G401 (cell line): ENCODE measurements around the gene UFD1. TPM values are rescaled to one million over a fixed set of nuclear protein-coding genes. Genes with fewer than 3 reads are reported as not detected.
"Not testable (repeated sequence)": the region's sequence is repeated elsewhere in the genome, so short reads cannot be mapped to it uniquely, and the experiment has no call there.

Source experiments
- DNase-seq: peaks from one replicate; pipeline ENCODE4 v3.0.0-alpha.2; 2015; ENCODE audit warnings: low spot score
- in situ Hi-C: cut with HindIII; loops from 2 replicates; pipeline ENCODE4 v1.10.0; 2016; ENCODE audit warnings: low sequenced_read_pairs, mixed read lengths
- total RNA-seq: library from RNA; depleted of rRNA; stranded (reverse); fragments of >200 nt; shearing (Covaris generic); gene quantifications from 2 replicates; pipeline ENCODE4 v1.2.3, GENCODE V29; 2014

The UFD1 gene
- total RNA-seq, 1 experiment from 2014 or later = 74.1 TPM

DNA sequence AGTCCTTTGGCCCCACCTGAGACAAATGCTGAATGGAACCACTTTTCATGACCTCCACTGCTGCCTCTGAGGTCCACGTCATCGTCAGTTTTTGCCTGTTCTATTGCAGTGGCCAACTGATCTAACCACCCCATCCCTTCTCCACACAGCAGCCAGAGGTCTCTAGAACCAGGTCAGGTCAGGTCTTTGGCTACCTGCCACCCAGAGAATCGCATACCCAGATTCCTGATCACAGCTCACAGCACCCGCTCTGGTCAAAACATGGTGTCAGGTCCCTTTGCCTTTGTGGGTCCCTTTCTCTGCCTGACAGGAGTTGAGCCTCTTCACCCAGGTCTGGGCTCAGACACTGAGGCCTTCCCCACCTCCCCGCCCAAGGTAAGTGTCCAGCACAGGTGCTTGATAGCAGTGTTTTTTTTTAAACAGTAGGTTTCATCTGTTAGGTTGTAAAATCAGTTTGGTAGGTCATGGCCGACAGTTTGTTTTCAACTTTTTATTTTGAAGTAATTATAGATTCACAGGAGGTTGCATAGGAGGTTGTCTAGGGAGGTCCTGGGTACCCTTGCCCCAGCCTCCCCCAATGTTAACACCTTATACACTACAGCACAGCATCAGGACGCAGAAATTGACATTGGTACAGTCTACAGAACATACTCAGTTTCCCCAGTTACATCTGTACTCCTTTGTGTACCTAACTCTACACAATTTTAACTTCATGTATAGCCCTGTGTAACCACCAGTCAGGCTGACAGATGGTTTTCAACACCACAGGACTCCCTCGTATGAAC lies 38.4 kb downstream of the UFD1 start:
- in situ Hi-C loops = no loop called here
- no peak for DNase-seq

DNA sequence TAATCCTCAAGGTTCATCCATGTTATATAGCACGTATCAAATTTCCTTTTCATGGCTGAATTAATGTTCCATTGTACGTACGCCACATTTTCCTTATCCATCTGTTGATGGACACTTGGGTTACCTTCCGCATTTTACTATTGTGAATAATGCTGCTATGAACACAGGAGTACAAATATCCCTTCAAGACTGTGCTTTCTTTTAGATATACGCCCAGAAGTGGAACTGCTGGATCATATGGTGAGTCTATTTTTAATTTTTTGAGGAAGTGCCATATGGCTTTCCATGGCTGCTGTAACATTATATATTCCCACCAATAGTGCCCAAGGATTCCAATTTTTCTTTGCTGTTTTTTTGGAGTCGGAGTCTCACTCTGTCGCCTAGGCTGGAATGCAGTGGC lies 40.7 kb downstream of the UFD1 start:
- in situ Hi-C loops = no loop called here
- DNase-seq = no peak

GRCh38 chr22:19436444-19437161 lies 42.4 kb downstream of the UFD1 start:
- DNase-seq, in situ Hi-C loops: not testable (repeated sequence)

DNA sequence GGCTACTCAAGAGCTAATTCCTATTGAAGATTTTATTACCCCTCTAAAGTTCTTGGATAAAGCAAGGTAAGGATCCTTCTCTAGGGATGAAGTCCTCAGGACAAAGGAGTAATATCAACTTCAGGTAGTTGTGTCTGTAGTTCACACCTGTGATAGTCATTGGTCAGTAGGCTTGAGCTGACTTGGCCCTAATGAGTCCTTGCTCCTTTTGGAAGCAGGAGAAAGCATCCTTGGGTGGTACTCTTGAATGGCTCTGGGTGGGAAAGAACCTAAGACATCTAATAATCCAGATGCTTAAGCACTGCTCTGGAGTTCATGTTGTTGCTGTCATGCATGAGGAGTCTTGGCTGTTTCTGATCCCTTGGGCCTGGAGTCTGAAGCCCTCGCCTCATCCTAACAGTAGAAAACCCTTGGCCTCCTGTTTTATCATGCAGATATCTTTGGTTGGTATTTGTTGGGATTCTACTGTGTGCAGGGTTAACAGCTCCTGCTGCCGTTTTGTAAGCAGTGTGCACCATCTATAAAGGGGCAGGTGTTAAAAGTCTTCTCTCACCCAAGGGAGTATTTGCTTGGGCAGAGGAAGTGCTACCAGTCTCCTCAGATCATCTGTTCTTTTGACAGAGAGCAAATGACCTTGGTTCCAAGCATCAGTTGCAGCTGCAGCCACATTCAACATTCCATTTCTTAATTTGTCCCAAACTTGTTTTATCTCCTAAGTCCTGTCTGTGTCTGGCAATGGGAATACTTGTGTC lies 44.0 kb downstream of the UFD1 start:
- no peak for DNase-seq
- in situ Hi-C loops = no loop called here

- in situ Hi-C loops = no loop called here
- no peak for DNase-seq
Observed at GRCh38 chr22:19434401-19434800, 44.6 kb downstream of the UFD1 start.

DNA sequence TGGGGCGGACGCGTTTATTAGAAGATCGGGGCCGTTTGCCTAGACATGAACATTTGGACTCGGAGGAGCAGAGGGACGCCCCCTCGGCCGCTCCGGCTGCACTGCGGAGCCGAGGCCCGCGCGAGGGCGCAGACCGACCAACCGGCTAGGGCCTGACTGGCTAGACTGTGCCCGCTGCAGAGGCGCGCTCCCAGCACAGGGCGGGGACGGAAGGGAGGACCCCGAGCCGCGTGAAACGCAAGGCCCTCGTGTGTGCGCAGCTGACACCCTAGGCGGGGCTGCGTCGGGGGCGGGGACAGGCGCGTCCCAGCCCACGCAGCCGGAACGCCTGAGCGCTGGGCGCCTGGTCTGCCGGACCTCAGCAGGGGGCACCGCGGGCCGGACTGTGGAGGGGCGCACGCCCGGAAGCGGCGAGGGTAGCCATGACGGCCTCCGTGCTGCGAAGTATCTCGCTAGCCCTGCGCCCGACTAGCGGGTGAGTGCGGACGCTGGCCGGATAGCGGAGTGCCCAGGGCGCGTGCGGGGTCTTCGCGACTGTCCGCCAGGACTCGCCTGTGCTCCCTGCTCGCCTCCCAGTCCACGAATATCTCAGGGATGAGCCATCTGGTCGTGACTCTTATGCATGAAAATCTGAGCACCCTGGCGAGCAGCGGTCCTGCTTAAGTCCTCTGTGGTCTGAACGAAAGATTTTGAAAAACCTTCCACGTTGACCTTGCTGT lies 46.7 kb downstream of the UFD1 start, which contains the start of gene MRPL40:
Gene MRPL40 (plus strand): TSS at position 413 of the 719 bp plus-strand sequence. CDS start 10 bp downstream, at position 423.
- in situ Hi-C loops = no loop called here
- peak; percentile 92 for DNase-seq

DNA sequence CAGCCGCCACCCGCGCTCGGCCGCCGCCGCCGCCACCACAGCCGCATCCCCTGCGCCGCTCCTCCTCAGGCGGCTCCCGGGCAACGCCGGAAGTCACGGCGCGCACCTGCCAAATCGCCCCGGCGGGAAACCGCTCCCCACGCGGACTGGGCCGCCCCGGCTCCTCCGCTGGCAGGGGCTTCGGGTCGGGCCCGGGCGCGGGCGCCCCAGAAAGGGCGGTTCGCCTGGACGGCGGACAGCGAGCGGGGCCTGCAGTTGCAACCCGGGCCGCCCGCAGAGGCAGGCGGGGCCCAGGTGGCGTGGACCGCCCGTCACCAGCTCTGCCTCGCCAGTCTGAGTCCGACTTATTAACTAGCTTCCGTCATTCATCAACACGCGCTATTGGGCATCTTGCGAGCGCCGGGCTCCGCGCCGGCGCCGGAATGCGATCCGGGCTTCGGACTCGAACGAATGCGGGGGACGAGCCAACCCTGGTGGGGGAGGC lies 47.3 kb downstream of the UFD1 start, which contains the start of gene HIRA:
Gene HIRA (minus strand): TSS at position 85 of the 484 bp plus-strand sequence. CDS start 257 bp downstream, outside the sequence.
- DNase-seq = peak; percentile 82
- in situ Hi-C loops = no loop called here

DNA sequence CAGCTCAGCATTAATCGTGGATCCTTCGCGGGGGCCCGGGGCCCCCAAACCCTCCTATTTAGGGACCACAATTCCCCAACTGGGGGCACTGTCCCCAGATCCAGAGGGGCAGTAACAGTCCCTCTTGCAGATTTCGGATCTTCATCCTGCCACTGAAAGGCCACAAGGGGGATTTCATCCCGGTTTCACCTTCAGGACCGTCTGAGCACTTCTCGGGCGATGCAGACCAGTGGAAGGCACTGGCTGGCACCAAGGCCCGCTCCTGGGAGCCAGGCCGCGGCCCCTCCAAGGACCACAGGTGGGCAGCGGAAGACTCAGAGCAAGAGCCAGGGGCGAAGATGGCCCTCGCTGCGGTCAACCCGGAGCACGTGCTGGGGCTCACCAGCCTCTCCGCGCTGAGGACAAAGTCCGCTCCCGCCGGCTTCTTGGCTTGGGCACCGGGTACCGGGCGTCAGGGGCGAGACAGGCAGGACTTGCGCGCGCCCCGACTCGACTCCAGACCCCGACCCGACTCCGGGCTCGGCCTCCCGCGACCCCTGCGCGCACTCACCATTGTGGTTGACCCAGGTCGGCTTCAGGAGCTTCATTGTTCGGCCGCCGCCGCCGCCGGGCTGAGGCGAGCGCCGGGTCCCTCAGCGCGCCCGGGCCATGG lies 48.0 kb downstream of the UFD1 start:
- in situ Hi-C loops = no loop called here
- peak; percentile 29 for DNase-seq

GRCh38 chr22:19429950-19430889 lies 48.8 kb downstream of the UFD1 start:
- no peak for DNase-seq
- in situ Hi-C loops = no loop called here

- peak; percentile 20 for DNase-seq
- in situ Hi-C loops = no loop called here
Observed at GRCh38 chr22:19424186-19424500, 54.9 kb downstream of the UFD1 start.

- peak; percentile 10 for DNase-seq
- in situ Hi-C loops = no loop called here
Observed at GRCh38 chr22:19422440-19423301, 56.3 kb downstream of the UFD1 start.

- in situ Hi-C loops = no loop called here
- no peak for DNase-seq
Observed at GRCh38 chr22:19420321-19420720, 58.7 kb downstream of the UFD1 start.

DNA sequence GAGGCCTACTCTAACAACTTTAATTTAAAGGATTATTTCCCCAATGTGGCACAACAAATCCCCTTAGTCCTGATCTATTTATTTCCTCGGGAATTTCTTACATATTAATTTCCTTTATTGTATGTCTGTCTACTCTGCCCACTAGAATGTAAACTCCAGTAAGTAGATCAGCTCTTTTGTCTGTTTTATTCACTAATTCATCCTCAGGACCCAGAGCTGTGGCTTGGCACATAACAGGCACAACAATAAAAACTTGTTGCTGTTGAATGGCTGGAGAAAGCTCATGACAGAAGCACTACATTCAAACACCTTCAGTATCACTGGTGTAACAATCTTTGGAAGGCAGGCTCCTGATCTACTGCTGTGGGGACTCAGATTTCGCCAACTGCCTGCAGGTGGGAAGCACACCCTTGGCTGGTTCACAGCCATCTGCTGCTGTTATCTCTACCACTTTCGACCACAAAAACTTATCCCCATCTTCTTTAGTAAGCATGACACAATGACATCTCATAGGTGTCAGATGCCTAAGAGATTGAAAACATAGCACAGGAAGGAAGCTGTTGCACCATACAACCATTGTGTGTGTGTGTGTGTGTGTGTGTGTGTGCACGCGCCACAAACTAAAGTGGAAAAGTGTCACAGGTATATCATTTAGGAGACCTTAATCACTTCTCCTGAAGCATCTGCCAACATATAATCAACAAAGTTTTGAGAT lies 59.4 kb downstream of the UFD1 start:
- peak; percentile 60 for DNase-seq
- in situ Hi-C loops = no loop called here

GRCh38 chr22:19419086-19419463 lies 59.9 kb downstream of the UFD1 start:
- DNase-seq = no peak
- in situ Hi-C loops = no loop called here

DNA sequence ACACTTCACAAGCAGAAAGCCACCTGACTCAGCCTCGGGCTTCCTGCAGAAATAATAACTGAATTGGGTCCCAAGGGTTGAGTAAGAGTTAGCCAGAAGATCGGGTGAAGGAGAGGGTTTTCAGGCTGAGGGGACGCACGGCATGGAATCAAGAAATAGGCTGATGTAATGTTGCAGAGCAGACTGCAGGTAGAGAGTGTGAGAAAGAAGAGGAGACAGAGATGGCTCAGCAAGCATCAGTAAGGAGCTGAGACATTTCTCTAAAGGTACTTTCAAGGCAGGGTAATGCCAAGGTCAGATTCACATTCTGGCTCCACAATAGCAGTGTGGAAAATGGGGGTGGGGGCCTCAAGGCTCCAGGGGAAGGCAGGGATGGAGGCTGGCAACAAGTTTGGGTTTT lies 66.1 kb downstream of the UFD1 start:
- in situ Hi-C loops = no loop called here
- no peak for DNase-seq

DNA sequence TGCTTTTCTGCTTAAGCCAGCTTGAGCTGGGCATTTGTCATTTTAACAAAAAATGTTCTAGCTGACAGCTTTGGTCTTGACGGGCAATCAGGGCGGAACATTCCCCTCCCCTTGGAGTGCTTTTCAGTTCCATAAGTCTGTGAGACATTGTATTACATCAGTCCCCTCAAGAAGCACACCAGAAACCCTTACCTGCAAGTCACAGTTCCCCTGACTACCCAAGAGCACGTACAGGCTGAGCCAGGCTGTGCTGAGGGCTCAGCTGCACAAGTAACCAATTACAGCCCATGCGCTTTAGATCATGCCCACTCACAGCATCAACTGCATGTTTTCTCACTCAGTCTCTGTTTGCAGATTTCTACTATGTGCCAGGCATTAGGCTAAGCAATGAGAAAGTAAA lies 66.5 kb downstream of the UFD1 start:
- in situ Hi-C loops = no loop called here
- no peak for DNase-seq
